ENCODE data around the gene FSTL4.
"Not testable (repeated sequence)": the region's sequence is repeated elsewhere in the genome, so short reads cannot be mapped to it uniquely, and the experiment has no call there.

Gene FSTL4

GRCh38 chr5:133398646-133399101, 213.7 kb downstream of the FSTL4 start:
- DNase-seq (ENCODE audit: insufficient read length, low spot score) (no peak), FAIRE-seq (no peak)
- TF ChIP-seq CTCF (IDR thresholded peaks at IDR 0.05; ENCODE audit: insufficient read depth, missing control alignments), result no peak

GRCh38 chr5:133397990-133398645, 214.2 kb downstream of the FSTL4 start:
- TF ChIP-seq CTCF (IDR thresholded peaks at IDR 0.05; ENCODE audit: insufficient read depth, missing control alignments), result no peak
- DNase-seq (ENCODE audit: insufficient read length, low spot score), result no peak
- FAIRE-seq, result no peak

- FAIRE-seq (no peak), DNase-seq (ENCODE audit: insufficient read length, low spot score) (no peak)
- no peak for TF ChIP-seq CTCF (IDR thresholded peaks at IDR 0.05; ENCODE audit: insufficient read depth, missing control alignments)
Measured at GRCh38 chr5:133397348-133397747, 215.0 kb downstream of the FSTL4 start.

- no peak for FAIRE-seq
- no peak for DNase-seq (ENCODE audit: insufficient read length, low spot score)
- no peak for TF ChIP-seq CTCF (IDR thresholded peaks at IDR 0.05; ENCODE audit: insufficient read depth, missing control alignments)
Measured at GRCh38 chr5:133396814-133397213, 215.5 kb downstream of the FSTL4 start.

GRCh38 chr5:133396187-133396741, 216.1 kb downstream of the FSTL4 start:
- FAIRE-seq, result no peak
- no peak for DNase-seq (ENCODE audit: insufficient read length, low spot score)
- TF ChIP-seq CTCF (IDR thresholded peaks at IDR 0.05; ENCODE audit: insufficient read depth, missing control alignments), result no peak

- not testable (repeated sequence) for FAIRE-seq; DNase-seq (ENCODE audit: insufficient read length, low spot score)
Measured at GRCh38 chr5:133395207-133395606, 217.1 kb downstream of the FSTL4 start.

GRCh38 chr5:133394477-133394817, 217.9 kb downstream of the FSTL4 start:
- not testable (repeated sequence) for FAIRE-seq; DNase-seq (ENCODE audit: insufficient read length, low spot score)

- TF ChIP-seq CTCF (IDR thresholded peaks at IDR 0.05; ENCODE audit: insufficient read depth, missing control alignments), result no peak
- no peak for DNase-seq (ENCODE audit: insufficient read length, low spot score)
- FAIRE-seq, result no peak
Measured at GRCh38 chr5:133393776-133394476, 218.4 kb downstream of the FSTL4 start.

Data from D721Med (cell line).